ENCODE data around the gene ROPN1L.
A peak's percentile ranks its signal among the peaks of the same experiment; 100 is the strongest.

Gene ROPN1L

DNA sequence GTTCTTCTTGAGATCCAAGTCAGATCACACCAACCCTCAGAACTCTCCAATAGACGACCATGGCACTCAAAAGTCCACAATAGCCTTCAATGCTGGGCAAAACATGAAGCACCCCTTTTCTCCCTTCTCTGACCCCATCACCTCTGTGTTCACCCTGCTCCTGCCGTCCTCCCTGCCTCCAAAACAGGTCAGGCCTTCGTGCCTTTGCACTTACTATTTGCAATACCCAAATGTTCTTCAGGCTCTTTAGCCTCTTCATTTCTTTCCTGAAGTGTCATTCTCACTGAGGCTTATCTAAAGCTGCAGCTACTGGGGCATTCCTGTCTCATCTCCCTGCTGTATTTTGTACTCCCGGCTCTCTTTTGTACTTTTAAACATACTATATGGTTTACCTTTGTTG is 2.0 kb upstream of the ROPN1L start:
- TF ChIP-seq, protein P1, sequence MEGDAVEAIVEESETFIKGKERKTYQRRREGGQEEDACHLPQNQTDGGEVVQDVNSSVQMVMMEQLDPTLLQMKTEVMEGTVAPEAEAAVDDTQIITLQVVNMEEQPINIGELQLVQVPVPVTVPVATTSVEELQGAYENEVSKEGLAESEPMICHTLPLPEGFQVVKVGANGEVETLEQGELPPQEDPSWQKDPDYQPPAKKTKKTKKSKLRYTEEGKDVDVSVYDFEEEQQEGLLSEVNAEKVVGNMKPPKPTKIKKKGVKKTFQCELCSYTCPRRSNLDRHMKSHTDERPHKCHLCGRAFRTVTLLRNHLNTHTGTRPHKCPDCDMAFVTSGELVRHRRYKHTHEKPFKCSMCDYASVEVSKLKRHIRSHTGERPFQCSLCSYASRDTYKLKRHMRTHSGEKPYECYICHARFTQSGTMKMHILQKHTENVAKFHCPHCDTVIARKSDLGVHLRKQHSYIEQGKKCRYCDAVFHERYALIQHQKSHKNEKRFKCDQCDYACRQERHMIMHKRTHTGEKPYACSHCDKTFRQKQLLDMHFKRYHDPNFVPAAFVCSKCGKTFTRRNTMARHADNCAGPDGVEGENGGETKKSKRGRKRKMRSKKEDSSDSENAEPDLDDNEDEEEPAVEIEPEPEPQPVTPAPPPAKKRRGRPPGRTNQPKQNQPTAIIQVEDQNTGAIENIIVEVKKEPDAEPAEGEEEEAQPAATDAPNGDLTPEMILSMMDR (IDR thresholded peaks at IDR 0.05; ENCODE audit: insufficient read depth, low read depth, low read length, missing control alignments) = no peak
- H3K4me3 ChIP-seq (ENCODE audit: low read depth, low read length) = no peak overlapping the region
- no peak for DNase-seq (ENCODE audit: low read depth)

- TF ChIP-seq, protein P1 (IDR thresholded peaks at IDR 0.05; ENCODE audit: insufficient read depth, low read depth, low read length, missing control alignments) = no peak
- no peak for DNase-seq (ENCODE audit: low read depth)
- no peak overlapping the region for H3K4me3 ChIP-seq (ENCODE audit: low read depth, low read length)
Measured at GRCh38 chr5:10440367-10440990, 1.2 kb upstream of the ROPN1L start.

DNA sequence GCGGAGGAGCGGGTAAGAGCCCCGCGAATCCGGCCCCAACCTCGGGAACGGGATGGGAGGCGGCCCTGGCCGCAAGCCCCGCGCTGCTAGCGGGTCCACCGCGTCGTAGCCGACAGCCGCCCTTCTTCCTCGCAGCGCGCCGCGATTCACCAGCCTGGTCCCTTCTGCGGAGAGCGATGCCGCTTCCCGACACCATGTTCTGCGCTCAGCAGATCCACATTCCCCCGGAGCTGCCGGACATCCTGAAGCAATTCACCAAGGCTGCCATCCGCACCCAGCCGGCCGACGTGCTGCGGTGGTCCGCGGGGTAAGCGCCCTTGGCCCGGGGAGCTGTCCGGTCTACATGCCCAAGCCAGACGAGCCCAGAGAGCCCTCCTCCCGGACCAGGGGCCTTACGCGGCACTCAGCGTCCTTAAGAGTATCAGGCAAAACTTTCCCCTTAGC is 335 bp downstream of the ROPN1L start:
- DNase-seq (ENCODE audit: low read depth) = peak; percentile 19
- H3K4me3 ChIP-seq (ENCODE audit: low read depth, low read length) = peak overlapping the region; percentile 66
- TF ChIP-seq, protein P1 (IDR thresholded peaks at IDR 0.05; ENCODE audit: insufficient read depth, low read depth, low read length, missing control alignments) = no peak

GRCh38 chr5:10442576-10442975 is 897 bp downstream of the ROPN1L start:
- TF ChIP-seq, protein P1 (IDR thresholded peaks at IDR 0.05; ENCODE audit: insufficient read depth, low read depth, low read length, missing control alignments) = no peak
- no peak for DNase-seq (ENCODE audit: low read depth)
- no peak overlapping the region for H3K4me3 ChIP-seq (ENCODE audit: low read depth, low read length)

DNA sequence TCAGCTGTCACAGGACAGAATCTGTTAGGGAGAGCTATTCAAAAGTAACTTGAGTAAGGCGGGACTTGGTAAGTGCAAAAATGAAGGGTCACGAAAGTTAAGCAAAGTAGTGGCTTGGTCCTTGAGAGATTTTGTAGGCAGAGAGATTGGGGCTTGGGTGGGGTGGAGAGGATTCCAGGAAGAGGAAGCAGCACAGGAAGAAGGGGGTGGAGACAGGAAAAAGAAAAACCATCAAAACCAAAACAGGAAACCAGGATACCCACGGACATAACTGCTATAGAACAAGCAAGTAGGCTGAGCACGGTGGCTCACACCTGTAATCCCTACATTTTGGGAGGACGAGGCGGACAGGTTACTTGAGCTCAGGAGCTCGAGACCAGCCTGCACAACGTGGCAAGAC is 3.7 kb downstream of the ROPN1L start:
- no peak for DNase-seq (ENCODE audit: low read depth)
- H3K4me3 ChIP-seq (ENCODE audit: low read depth, low read length) = no peak overlapping the region
- TF ChIP-seq, protein P1 (IDR thresholded peaks at IDR 0.05; ENCODE audit: insufficient read depth, low read depth, low read length, missing control alignments) = no peak

GRCh38 chr5:10446490-10446889 is 4.8 kb downstream of the ROPN1L start:
- no peak for DNase-seq (ENCODE audit: low read depth)
- no peak overlapping the region for H3K4me3 ChIP-seq (ENCODE audit: low read depth, low read length)
- TF ChIP-seq, protein P1 (IDR thresholded peaks at IDR 0.05; ENCODE audit: insufficient read depth, low read depth, low read length, missing control alignments) = no peak

- TF ChIP-seq, protein P1 (IDR thresholded peaks at IDR 0.05; ENCODE audit: insufficient read depth, low read depth, low read length, missing control alignments) = no peak
- H3K4me3 ChIP-seq (ENCODE audit: low read depth, low read length) = no peak overlapping the region
- DNase-seq (ENCODE audit: low read depth) = no peak
Measured at GRCh38 chr5:10447041-10447440, 5.4 kb downstream of the ROPN1L start.
